C4-2B (cell line): ENCODE data around the gene GDF7.

Experiments used
- H3K27ac ChIP-seq: fragments of 450-650 bp; 2 replicates; pipeline ENCODE4 v1.5.1; 2017
- CTCF ChIP-seq: fragments of 450-650 bp; conservative IDR thresholded peaks from 2 replicates; pipeline ENCODE4 v1.5.1; 2017; ENCODE audit warnings: mild to moderate bottlenecking
- ZFX ChIP-seq: fragments of 450-650 bp; IDR thresholded peaks from 2 replicates; pipeline ENCODE4 v1.6.1; 2017

Gene GDF7

GRCh38 chr2:20624156-20624883, 42.6 kb upstream of the GDF7 start:
- H3K27ac ChIP-seq = peak overlapping the region; percentile 77; the same call in 1 of the 2 replicates

GRCh38 chr2:20624884-20625485, 42.0 kb upstream of the GDF7 start:
- TF ChIP-seq CTCF = no peak
- peak overlapping the region; percentile 77 for H3K27ac ChIP-seq

More at GRCh38 chr2:20624156-20624883, 42.6 kb upstream of the GDF7 start:
- TF ChIP-seq ZFX = no peak
- TF ChIP-seq CTCF = no peak

- TF ChIP-seq ZFX (no peak), CTCF (no peak)
- H3K27ac ChIP-seq = peak overlapping the region; percentile 77
Measured at GRCh38 chr2:20625491-20626391, 41.2 kb upstream of the GDF7 start.

GRCh38 chr2:20626392-20626697, 40.6 kb upstream of the GDF7 start:
- H3K27ac ChIP-seq = peak overlapping the region; percentile 77
- TF ChIP-seq ZFX (no peak), CTCF (no peak)

- no peak for TF ChIP-seq ZFX
- no peak for TF ChIP-seq CTCF
- H3K27ac ChIP-seq = peak overlapping the region; percentile 77
Measured at GRCh38 chr2:20626698-20627513, 40.0 kb upstream of the GDF7 start.

- TF ChIP-seq ZFX (no peak), CTCF (no peak)
- H3K27ac ChIP-seq = no peak overlapping the region
Measured at GRCh38 chr2:20627712-20628380, 39.1 kb upstream of the GDF7 start.
